Panc1 (cell line): ENCODE measurements around the gene FN1. TPM values are rescaled to one million over a fixed set of nuclear protein-coding genes. Genes with fewer than 3 reads are reported as not detected.

Source experiments
- ATAC-seq: fragments of 200-7000 bp; cut with Tn5 transposase; 2 replicates; pipeline ENCODE4 v1.9.1; 2020; ENCODE audit warnings: mild to moderate bottlenecking, moderate library complexity
- BruUV-seq: library from RNA; stranded (reverse); fragments of 400-500 nt; replicated peaks from 2 replicates; lab custom pipeline; 2021; lab: Mats Ljungman, UMichigan
- CTCF ChIA-PET: fragments of 300-600 bp; sonication (Branson Sonifier 250); formaldehyde crosslinking; loops from one replicate; lab custom pipeline; 2022; ENCODE audit warnings: antibody characterized with exemption; lab: Charles Lee
- POLR2A ChIA-PET: fragments of 300-600 bp; sonication (Branson Sonifier 250); formaldehyde crosslinking; loops from one replicate; lab custom pipeline; 2022; ENCODE audit warnings: antibody characterized with exemption; lab: Charles Lee
- DNase-seq: peaks from one replicate; pipeline ENCODE4 v3.0.0-alpha.2; 2010; ENCODE audit warnings: low read depth, low spot score
- H3K27ac ChIP-seq: 2 replicates; pipeline ENCODE4 v1.5.1; 2011; ENCODE audit warnings: mild to moderate bottlenecking, low read length, inconsistent platforms
- H3K27me3 ChIP-seq: fragments of 200-500 bp; sonication (Bioruptor generic); 2 replicates; pipeline ENCODE4 v1.6.0; 2014; ENCODE audit warnings: low read length, inconsistent platforms; ENCODE audit not compliant: control insufficient read depth, insufficient read depth
- H3K36me3 ChIP-seq: fragments of 200-500 bp; sonication (Bioruptor generic); 2 replicates; pipeline ENCODE4 v1.5.1; 2014; ENCODE audit warnings: inconsistent platforms, mild to moderate bottlenecking, low read length, moderate library complexity; ENCODE audit not compliant: control insufficient read depth, insufficient read depth
- H3K4me1 ChIP-seq: 2 replicates; pipeline ENCODE4 v1.5.1; 2011; ENCODE audit warnings: inconsistent platforms, mild to moderate bottlenecking, low read length, moderate library complexity; ENCODE audit not compliant: control insufficient read depth, insufficient read depth
- H3K4me3 ChIP-seq, 2 experiments: 2 replicates each; pipeline ENCODE4 v1.5.1; 2011 to 2012; ENCODE audit warnings: low read depth in 2 of 2, low read length in 2 of 2, mild to moderate bottlenecking in 2 of 2, inconsistent platforms in 1 of 2, moderate library complexity in 1 of 2
- H3K9me3 ChIP-seq: fragments of 200-500 bp; sonication (Bioruptor generic); 2 replicates; pipeline ENCODE4 v1.5.1; 2014; ENCODE audit warnings: low read depth, mild to moderate bottlenecking, inconsistent platforms, low read length, moderate library complexity; ENCODE audit not compliant: control insufficient read depth, insufficient read depth
- CTCF ChIP-seq: fragments of 450-650 bp; IDR thresholded peaks from 2 replicates; pipeline ENCODE4 v1.5.1; 2017; ENCODE audit warnings: mild to moderate bottlenecking
- POLR2AphosphoS5 ChIP-seq: IDR thresholded peaks from 2 replicates; pipeline ENCODE4 v1.6.1; 2012; ENCODE audit warnings: mild to moderate bottlenecking, low read depth, low read length, moderate library complexity
- REST ChIP-seq, 2 experiments: IDR thresholded peaks; 2 replicates each; pipeline ENCODE4 v1.6.1; 2011 to 2012; ENCODE audit warnings: low read depth in 2 of 2, control low read depth in 1 of 2, low read length in 1 of 2, mild to moderate bottlenecking in 1 of 2, moderate library complexity in 1 of 2; ENCODE audit not compliant: insufficient read depth in 1 of 2
- SIN3A ChIP-seq: IDR thresholded peaks from 2 replicates; pipeline ENCODE4 v1.6.1; 2012; ENCODE audit warnings: low read depth, mild to moderate bottlenecking, low read length, moderate library complexity, borderline replicate concordance; ENCODE audit not compliant: insufficient read depth
- TCF7L2 ChIP-seq: IDR thresholded peaks from 2 replicates; pipeline ENCODE4 v1.6.1; 2011; ENCODE audit warnings: mild to moderate bottlenecking, low read depth, low read length, inconsistent platforms
- in situ Hi-C: cut with HindIII; loops from 2 replicates; pipeline ENCODE4 v1.10.0; 2016; ENCODE audit warnings: low sequenced_read_pairs, low pct_unique_long_range_greater_than_20kb
- intact Hi-C: fragments of 100-400 bp; cut with micrococcal nuclease; formaldehyde crosslinking; loops from one replicate; pipeline ENCODE4 v1.10.0; 2022; ENCODE audit not compliant: unreplicated experiment
- total RNA-seq: library from RNA; stranded (reverse); gene quantifications from one replicate; pipeline ENCODE4 v1.2.1, GENCODE V29; 2021; ENCODE audit not compliant: unreplicated experiment

FN1 gene
- total RNA-seq, 1 experiment from 2014 or later: 4.2 TPM

GRCh38 chr2:215332872-215333595 is 102.8 kb downstream of the FN1 start:
- H3K27me3 ChIP-seq: no peaks in the 10 kb centered on the region

DNA sequence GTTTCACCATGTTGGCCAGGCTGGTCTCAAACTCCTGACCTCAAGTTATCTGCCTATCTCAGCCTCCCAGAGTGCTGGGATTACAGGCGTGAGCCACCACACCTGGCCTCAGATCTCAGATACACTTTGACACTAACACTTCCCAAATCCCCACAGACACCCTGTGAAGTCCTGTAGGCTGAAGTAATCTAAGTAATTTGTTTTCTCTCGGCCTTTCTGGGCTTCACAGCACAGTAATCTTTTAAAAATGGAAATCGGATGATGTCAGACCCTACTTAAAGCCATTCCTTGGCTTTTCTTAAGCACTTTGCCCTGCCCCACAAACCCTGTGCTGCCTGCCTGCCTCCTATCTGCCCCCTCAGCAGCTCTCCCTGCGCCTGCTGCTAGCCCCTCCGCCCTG is 107.8 kb downstream of the FN1 start:
- Histone ChIP-seq H3K27me3 (no peaks in the 10 kb centered on the region), H3K9me3 (no peaks in the 10 kb centered on the region), H3K4me1 (no peaks in the 10 kb centered on the region), H3K27ac (no peak overlapping the region), H3K36me3 (peaks cover 32% of the 10 kb centered on the region), H3K4me3 (no peak overlapping the region)
- ChIA-PET CTCF (no interaction called here), POLR2A (interaction anchor here (0.6 kb wide), 1 partner anchor 1048 kb away, joined by 7 read pairs; no protein-coding TSS in a partner anchor)
- TF ChIP-seq POLR2AphosphoS5 (no peak), REST (IDR thresholded peaks at IDR 0.05; ENCODE audit: insufficient read depth in 1 of 2, low read depth in 2 of 2, low read length in 1 of 2) (no peak), CTCF (no peak)
- ATAC-seq (no peak), DNase-seq (no peak)
- no TSS peak for BruUV-seq
- in situ Hi-C loops: no loop called here
- intact Hi-C loops: no loop called here

More at GRCh38 chr2:215332872-215333595, 102.8 kb downstream of the FN1 start:
- no peak for TF ChIP-seq SIN3A
- no peak for TF ChIP-seq CTCF
- TF ChIP-seq REST (IDR thresholded peaks at IDR 0.05; ENCODE audit: insufficient read depth in 1 of 2, low read depth in 2 of 2, low read length in 1 of 2): no peak
- no peak for TF ChIP-seq TCF7L2
- no peak for TF ChIP-seq POLR2AphosphoS5
- DNase-seq: no peak
- intact Hi-C loops: no loop called here
- BruUV-seq: no TSS peak
- H3K9me3 ChIP-seq: no peaks in the 10 kb centered on the region
- no peak overlapping the region for H3K4me3 ChIP-seq
- ChIA-PET CTCF (no interaction called here), POLR2A (no interaction called here)
- peaks cover 52% of the 10 kb centered on the region for H3K36me3 ChIP-seq
- no peaks in the 10 kb centered on the region for H3K4me1 ChIP-seq
- ATAC-seq: no peak
- in situ Hi-C loops: no loop called here
- H3K27ac ChIP-seq: no peak overlapping the region
